Measurements from ENCODE around the gene DCUN1D1.
"Not testable (repeated sequence)": the region's sequence is repeated elsewhere in the genome, so short reads cannot be mapped to it uniquely, and the experiment has no call there.

Gene DCUN1D1

GRCh38 chr3:182980204-182981037, at the start of gene DCUN1D1:
Gene DCUN1D1, minus strand, starts transcription at chr3:182980538. Its CDS starts 49 bp downstream, at chr3:182980489.
- peak; percentile 49 to 70 for DNase-seq (ENCODE audit: low read depth in 2 of 2, low spot score in 1 of 2)

- no peak for DNase-seq (ENCODE audit: low read depth in 2 of 2, low spot score in 1 of 2)
These were observed 48.1 kb upstream of the DCUN1D1 start for GRCh38 chr3:183028416-183028815.

GRCh38 chr3:183027276-183027675, 46.9 kb upstream of the DCUN1D1 start:
- no peak for DNase-seq (ENCODE audit: low read depth in 2 of 2, low spot score in 1 of 2)

- no peak for DNase-seq (ENCODE audit: low read depth in 2 of 2, low spot score in 1 of 2)
These were observed 42.7 kb upstream of the DCUN1D1 start for GRCh38 chr3:183022936-183023516.

GRCh38 chr3:183018421-183019192, 38.3 kb upstream of the DCUN1D1 start:
- no peak for DNase-seq (ENCODE audit: low read depth in 2 of 2, low spot score in 1 of 2)

GRCh38 chr3:183015185-183015584, 34.8 kb upstream of the DCUN1D1 start:
- no peak for DNase-seq (ENCODE audit: low read depth in 2 of 2, low spot score in 1 of 2)

- no peak for DNase-seq (ENCODE audit: low read depth in 2 of 2, low spot score in 1 of 2)
These were observed 33.5 kb upstream of the DCUN1D1 start for GRCh38 chr3:183013856-183014255.

GRCh38 chr3:183013074-183013473, 32.7 kb upstream of the DCUN1D1 start:
- DNase-seq (ENCODE audit: low read depth in 2 of 2, low spot score in 1 of 2): no peak

- DNase-seq (ENCODE audit: low read depth in 2 of 2, low spot score in 1 of 2): no peak
These were observed 28.5 kb upstream of the DCUN1D1 start for GRCh38 chr3:183008800-183009199.

GRCh38 chr3:183008303-183008702, 28.0 kb upstream of the DCUN1D1 start:
- DNase-seq (ENCODE audit: low read depth in 2 of 2, low spot score in 1 of 2): no peak

GRCh38 chr3:183006396-183007002, 26.2 kb upstream of the DCUN1D1 start:
- DNase-seq (ENCODE audit: low read depth in 2 of 2, low spot score in 1 of 2): no peak

GRCh38 chr3:182999767-183000166, 19.4 kb upstream of the DCUN1D1 start:
- no peak for DNase-seq (ENCODE audit: low read depth in 2 of 2, low spot score in 1 of 2)

GRCh38 chr3:182993486-182994201, 13.3 kb upstream of the DCUN1D1 start:
- DNase-seq (ENCODE audit: low read depth in 2 of 2, low spot score in 1 of 2): not testable (repeated sequence)

GRCh38 chr3:182989566-182989965, 9.2 kb upstream of the DCUN1D1 start:
- DNase-seq (ENCODE audit: low read depth in 2 of 2, low spot score in 1 of 2): no peak

GRCh38 chr3:182986021-182986420, 5.7 kb upstream of the DCUN1D1 start:
- no peak for DNase-seq (ENCODE audit: low read depth in 2 of 2, low spot score in 1 of 2)

GRCh38 chr3:182983876-182984275, 3.5 kb upstream of the DCUN1D1 start:
- no peak for DNase-seq (ENCODE audit: low read depth in 2 of 2, low spot score in 1 of 2)

GRCh38 chr3:182981038-182981380, 671 bp upstream of the DCUN1D1 start:
- no peak for DNase-seq (ENCODE audit: low read depth in 2 of 2, low spot score in 1 of 2)

- no peak for DNase-seq (ENCODE audit: low read depth in 2 of 2, low spot score in 1 of 2)
These were observed 605 bp downstream of the DCUN1D1 start for GRCh38 chr3:182979674-182980191.

- DNase-seq (ENCODE audit: low read depth in 2 of 2, low spot score in 1 of 2): no peak
These were observed 1.1 kb downstream of the DCUN1D1 start for GRCh38 chr3:182979103-182979673.

- no peak for DNase-seq (ENCODE audit: low read depth in 2 of 2, low spot score in 1 of 2)
These were observed 2.0 kb downstream of the DCUN1D1 start for GRCh38 chr3:182978387-182978786.
